ENCODE results near the gene OTX2. TPM values are rescaled to one million over a fixed set of nuclear protein-coding genes. Genes with fewer than 3 reads are reported as not detected.

The OTX2 gene
- polyA plus RNA-seq, 1 donor, result not detected

DNA sequence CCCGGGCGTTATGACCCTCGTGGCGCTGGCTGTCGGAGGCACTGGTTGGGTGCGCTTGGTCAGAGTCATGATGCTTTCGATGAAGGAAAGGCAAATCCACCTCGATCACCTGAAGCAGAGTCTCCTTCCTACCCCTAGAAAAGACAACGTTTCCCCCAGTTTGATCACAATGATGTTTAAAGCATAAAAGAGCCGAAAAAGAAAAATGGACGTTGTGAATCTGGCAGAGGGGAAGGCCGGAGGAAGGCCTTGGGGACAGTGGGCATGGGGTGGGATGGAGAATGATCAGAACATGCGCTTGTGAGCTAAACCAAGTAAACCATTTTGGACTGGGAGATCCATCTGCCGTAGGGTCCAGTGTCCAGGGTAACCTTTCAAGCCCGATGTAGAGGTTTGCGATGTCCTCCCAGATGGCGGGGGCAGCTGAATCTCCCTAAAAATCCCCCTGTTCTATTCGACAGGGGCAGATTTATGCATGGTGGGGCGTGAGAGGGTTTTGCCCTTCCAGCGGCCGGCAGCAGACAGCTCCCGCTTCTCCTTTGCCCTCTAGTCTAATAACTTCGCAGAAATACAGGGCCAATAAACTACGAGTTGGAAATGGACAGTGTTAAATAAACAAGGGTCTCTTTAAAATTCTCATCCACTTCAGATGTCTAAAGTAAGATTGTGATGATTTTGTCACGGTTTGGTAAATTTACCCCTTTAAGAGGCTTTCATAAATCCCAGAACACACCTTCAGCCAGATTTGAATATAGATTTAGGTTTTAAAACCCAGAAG lies 2.3 kb upstream of the OTX2 start:
- Histone ChIP-seq H3K4me3 (ENCODE audit: low read length) (no peak overlapping the region), H3K27ac (ENCODE audit: low read length) (no peak overlapping the region), H3K9me3 (ENCODE audit: control insufficient read depth, low read depth, low read length) (peaks cover 14% of the 10 kb centered on the region), H3K27me3 (ENCODE audit: control insufficient read depth, insufficient read depth, low read length) (peaks cover 91% of the 10 kb centered on the region), H3K36me3 (ENCODE audit: control insufficient read depth, insufficient read depth, low read length) (no peaks in the 10 kb centered on the region), H3K4me1 (ENCODE audit: control insufficient read depth, insufficient read depth, low read length) (peaks cover 3% of the 10 kb centered on the region)
- WGBS (ENCODE audit: insufficient coverage, low lambda C conversion rate), result 0% methylated on average over 3 of the region's 25 CpGs
- DNase-seq, result no peak

DNA sequence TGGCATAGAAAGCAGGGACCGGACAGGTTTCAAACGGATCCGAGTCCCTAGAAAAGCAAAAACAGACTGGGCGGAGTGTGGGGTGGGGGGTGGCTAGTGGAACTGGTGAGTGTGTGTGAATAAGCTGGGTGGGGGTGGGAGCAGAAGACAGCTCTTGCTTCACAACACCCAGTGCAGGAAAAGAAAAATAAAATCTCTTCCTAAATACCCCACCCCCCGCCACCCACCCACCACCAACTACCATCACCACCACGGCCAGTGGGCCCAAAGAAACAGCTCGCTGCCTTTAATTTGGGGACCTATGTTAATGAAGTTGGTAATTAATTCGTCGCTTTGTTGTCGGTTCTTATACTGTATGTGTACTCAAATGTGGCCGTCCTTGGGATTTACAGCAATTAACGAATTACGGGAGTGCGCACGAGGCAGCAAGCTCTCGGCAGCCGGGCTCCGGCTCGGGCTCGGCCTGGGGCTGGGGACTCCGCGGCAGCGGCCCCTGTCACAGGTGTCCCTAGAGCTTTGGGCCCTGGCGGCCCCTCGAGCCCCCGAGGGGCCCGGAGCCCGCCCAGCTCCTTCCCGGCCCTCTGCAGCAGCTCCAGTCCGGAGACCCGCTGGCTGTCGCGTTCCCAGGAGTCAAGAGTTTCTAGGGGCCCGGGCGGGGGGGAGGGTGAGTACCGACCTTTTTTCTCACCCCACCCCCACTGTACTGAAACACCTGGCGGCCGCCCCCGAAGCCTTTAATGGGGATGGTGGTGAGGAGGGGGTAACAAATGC lies 1.5 kb upstream of the OTX2 start:
- H3K27ac ChIP-seq (ENCODE audit: low read length), result no peak overlapping the region
- peaks cover 91% of the 10 kb centered on the region for H3K27me3 ChIP-seq (ENCODE audit: control insufficient read depth, insufficient read depth, low read length)
- H3K4me3 ChIP-seq (ENCODE audit: low read length), result no peak overlapping the region
- peaks cover 3% of the 10 kb centered on the region for H3K4me1 ChIP-seq (ENCODE audit: control insufficient read depth, insufficient read depth, low read length)
- no peaks in the 10 kb centered on the region for H3K36me3 ChIP-seq (ENCODE audit: control insufficient read depth, insufficient read depth, low read length)
- no peak for DNase-seq
- WGBS (ENCODE audit: insufficient coverage, low lambda C conversion rate), result no CpG with 5 or more reads among the region's 39 CpGs
- peaks cover 9% of the 10 kb centered on the region for H3K9me3 ChIP-seq (ENCODE audit: control insufficient read depth, low read depth, low read length)

DNA sequence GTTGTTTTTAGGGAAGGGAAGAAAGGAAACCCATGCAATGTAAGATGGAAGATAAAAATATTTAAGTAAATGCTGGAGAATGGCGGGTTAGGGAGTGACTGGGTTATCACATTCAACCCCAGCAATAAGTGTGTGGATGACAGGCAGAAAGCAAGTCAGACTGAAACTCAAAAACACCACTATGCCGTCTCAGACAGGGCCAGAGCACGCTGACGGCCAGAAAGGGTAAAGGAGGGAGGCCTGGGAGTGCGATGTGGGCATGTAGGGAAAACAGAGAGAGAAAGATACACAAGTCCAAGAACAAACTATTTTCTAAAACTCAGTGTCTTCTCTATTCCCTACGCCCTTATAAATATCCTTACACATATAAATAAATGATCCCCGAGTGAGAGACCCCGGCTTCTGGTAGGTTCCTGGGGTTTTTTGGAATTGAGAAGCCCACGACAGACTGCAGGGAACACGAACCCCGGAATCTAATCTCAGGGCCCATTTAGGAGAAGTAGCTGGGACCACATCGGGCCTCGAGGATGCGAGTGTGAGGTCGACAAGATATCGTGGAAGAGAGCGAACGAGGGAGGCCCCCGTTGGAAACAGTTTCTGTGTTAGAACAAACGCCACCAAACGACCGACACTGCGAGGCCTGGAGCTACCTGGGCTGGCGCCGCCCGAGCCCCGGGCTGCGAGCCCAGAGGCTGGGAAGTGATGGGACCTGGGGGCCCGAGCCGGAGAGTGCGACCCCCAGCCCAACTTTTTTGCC lies 735 bp upstream of the OTX2 start:
- H3K4me3 ChIP-seq (ENCODE audit: low read length), result no peak overlapping the region
- WGBS (ENCODE audit: insufficient coverage, low lambda C conversion rate), result 40% methylated on average over 1 of the region's 31 CpGs
- no peaks in the 10 kb centered on the region for H3K36me3 ChIP-seq (ENCODE audit: control insufficient read depth, insufficient read depth, low read length)
- H3K27me3 ChIP-seq (ENCODE audit: control insufficient read depth, insufficient read depth, low read length), result peaks cover 91% of the 10 kb centered on the region
- H3K27ac ChIP-seq (ENCODE audit: low read length), result no peak overlapping the region
- peaks cover 3% of the 10 kb centered on the region for H3K4me1 ChIP-seq (ENCODE audit: control insufficient read depth, insufficient read depth, low read length)
- no peak for DNase-seq
- peaks cover 9% of the 10 kb centered on the region for H3K9me3 ChIP-seq (ENCODE audit: control insufficient read depth, low read depth, low read length)

DNA sequence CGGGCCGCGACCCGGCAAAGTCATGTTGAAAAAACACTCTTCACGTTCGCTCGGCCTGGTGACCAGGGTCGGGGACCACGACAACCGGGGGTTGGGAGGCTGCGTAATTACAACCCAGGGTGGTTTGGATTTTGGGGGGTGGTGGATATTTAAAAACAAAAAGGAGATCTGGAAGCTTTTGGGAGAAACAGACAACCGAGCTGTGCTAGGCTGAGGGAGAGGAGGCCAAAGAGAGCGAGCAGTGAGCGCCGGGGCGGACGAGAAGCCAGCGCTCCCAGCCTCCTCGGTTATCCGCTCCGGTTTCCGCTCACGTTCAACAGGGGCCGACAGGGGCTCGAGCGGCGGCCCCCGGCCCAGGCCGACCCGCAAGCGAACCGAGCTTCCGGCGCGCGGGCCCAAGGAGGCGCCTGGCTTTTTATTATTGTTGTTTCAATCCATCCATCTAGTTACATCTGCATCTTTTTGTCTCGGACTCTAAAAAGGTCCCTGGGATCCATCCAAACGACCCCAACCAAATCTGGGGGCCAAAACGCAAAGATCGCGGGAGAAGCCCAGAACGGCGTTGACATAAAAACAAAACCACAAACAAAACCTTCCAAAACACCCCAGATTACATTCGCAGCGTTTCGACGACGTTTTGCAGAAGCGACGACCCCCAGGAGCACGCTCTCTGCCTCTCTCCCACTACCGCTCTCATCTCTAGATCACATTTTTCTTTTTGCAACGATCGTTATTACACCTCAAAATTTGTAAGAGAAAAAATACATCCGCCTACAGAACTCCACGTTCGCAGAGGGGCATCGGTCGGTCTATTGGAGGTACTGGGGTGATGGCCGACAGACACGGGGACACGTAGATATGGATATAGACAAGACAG lies 771 bp downstream of the OTX2 start:
- WGBS (ENCODE audit: insufficient coverage, low lambda C conversion rate), result 0% methylated on average over 1 of the region's 63 CpGs
- no peaks in the 10 kb centered on the region for H3K36me3 ChIP-seq (ENCODE audit: control insufficient read depth, insufficient read depth, low read length)
- H3K27ac ChIP-seq (ENCODE audit: low read length), result no peak overlapping the region

DNA sequence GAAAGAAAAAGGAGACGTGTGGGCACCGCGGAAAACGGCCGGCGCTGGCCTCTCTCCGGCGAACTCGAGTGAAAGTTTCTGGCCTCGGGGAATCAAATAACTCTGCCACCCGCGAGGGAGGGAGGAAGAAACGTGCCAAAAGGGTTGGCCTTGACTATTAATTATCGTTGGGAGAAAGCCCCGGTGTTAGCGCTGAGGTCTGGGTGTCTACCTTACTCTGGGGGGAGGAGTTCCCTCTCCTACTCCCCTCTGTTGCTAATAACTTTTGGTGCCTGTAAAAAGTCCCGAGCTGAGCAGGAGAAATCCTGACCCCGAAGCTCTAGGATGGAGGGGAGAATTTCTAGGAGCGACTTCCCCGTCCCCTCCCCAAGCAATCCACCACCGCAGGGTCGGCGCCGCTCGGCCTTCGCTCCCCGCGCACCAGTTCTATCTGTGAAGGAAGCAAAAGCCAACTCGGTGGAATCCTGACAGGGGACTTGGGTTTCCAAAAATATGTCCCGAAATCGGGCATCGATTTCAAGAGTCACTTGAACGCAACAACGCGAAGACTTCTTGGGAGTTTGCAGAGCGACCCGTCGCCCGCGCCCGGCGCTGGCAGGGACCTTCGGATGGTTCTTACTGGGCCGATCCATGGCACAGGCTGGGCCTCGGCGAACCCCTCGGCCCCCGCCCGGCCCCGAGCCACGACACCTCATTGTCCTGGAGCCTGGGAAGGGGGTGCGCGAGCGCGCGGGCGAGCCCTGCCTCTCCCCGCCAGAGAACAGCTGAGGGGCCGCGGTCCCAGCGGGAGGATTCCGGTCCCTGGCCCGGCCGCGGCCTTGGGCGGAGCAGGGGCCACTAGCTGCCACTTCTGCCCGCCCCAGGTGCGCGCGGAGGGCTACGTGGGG lies 1.7 kb downstream of the OTX2 start:
- Histone ChIP-seq H3K27ac (ENCODE audit: low read length) (no peak overlapping the region), H3K4me3 (ENCODE audit: low read length) (no peak overlapping the region), H3K27me3 (ENCODE audit: control insufficient read depth, insufficient read depth, low read length) (peaks cover 97% of the 10 kb centered on the region), H3K36me3 (ENCODE audit: control insufficient read depth, insufficient read depth, low read length) (no peaks in the 10 kb centered on the region), H3K9me3 (ENCODE audit: control insufficient read depth, low read depth, low read length) (peaks cover 9% of the 10 kb centered on the region), H3K4me1 (ENCODE audit: control insufficient read depth, insufficient read depth, low read length) (peaks cover 3% of the 10 kb centered on the region)
- WGBS (ENCODE audit: insufficient coverage, low lambda C conversion rate), result no CpG with 5 or more reads among the region's 71 CpGs
- peak in 1 of 2 donors; percentile 25 for DNase-seq

More for the DNA sequence above, 771 bp downstream of the OTX2 start:
- DNase-seq, result no peak
- peaks cover 9% of the 10 kb centered on the region for H3K9me3 ChIP-seq (ENCODE audit: control insufficient read depth, low read depth, low read length)
- no peak overlapping the region for H3K4me3 ChIP-seq (ENCODE audit: low read length)
- peaks cover 3% of the 10 kb centered on the region for H3K4me1 ChIP-seq (ENCODE audit: control insufficient read depth, insufficient read depth, low read length)
- H3K27me3 ChIP-seq (ENCODE audit: control insufficient read depth, insufficient read depth, low read length), result peaks cover 97% of the 10 kb centered on the region

DNA sequence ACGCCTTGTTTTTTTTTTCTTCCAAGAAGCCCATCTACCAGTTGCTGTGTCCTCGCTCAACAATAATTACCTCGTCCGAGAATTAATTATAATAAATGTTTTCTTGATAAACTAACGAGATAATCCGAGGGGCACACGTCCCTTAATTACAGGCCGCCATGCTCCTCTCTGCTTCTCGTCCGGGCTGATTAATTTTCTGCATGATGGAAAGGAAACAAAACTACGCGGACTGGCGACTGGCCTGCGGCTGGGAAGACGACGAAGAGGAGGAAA lies 2.2 kb downstream of the OTX2 start:
- Histone ChIP-seq H3K27ac (ENCODE audit: low read length) (no peak overlapping the region), H3K4me3 (ENCODE audit: low read length) (no peak overlapping the region), H3K36me3 (ENCODE audit: control insufficient read depth, insufficient read depth, low read length) (no peaks in the 10 kb centered on the region), H3K4me1 (ENCODE audit: control insufficient read depth, insufficient read depth, low read length) (peaks cover 3% of the 10 kb centered on the region), H3K9me3 (ENCODE audit: control insufficient read depth, low read depth, low read length) (peaks cover 9% of the 10 kb centered on the region), H3K27me3 (ENCODE audit: control insufficient read depth, insufficient read depth, low read length) (peaks cover 99% of the 10 kb centered on the region)
- WGBS (ENCODE audit: insufficient coverage, low lambda C conversion rate), result 0% methylated on average over 1 of the region's 16 CpGs
- DNase-seq, result no peak

DNA sequence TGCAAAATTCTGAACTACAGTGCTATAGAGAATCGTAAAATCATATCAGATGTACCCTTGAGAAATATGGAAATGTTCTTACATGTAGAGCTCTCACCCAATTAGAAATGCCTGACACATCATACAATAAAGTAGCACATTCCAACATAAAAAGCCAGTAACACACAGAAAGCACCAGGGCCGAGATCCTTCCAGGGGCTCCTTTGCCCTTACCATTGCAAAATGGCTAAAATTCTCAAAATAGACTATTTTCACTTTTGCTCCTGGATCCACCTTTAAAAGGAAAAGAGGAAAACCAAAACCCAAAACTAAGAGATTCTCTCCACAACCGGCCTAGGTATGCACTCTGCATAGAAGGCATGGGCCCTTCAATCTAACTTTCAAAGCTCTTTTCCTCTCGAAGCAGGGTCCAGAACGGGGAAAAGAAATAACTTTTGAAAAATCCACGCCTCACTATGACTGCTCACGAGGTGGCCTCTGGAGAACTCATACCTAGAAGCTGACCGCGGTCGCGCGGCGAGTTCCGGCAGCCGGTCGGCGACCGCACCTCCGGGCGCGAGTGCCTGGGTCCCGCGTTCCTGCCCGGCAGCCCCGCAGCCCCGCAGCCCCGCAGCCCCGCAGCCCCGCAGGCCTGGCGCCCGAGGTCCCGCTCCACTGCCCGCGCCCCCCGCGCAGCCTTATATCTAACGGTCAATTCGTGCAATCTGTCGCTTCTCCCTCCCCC lies 2.7 kb downstream of the OTX2 start:
- DNase-seq, result peak in 1 of 2 donors; percentile 19
- Histone ChIP-seq H3K27me3 (ENCODE audit: control insufficient read depth, insufficient read depth, low read length) (peaks cover 99% of the 10 kb centered on the region), H3K4me3 (ENCODE audit: low read length) (no peak overlapping the region), H3K36me3 (ENCODE audit: control insufficient read depth, insufficient read depth, low read length) (no peaks in the 10 kb centered on the region), H3K9me3 (ENCODE audit: control insufficient read depth, low read depth, low read length) (peaks cover 9% of the 10 kb centered on the region), H3K27ac (ENCODE audit: low read length) (no peak overlapping the region), H3K4me1 (ENCODE audit: control insufficient read depth, insufficient read depth, low read length) (peaks cover 3% of the 10 kb centered on the region)
- 0% methylated on average over 1 of the region's 39 CpGs for WGBS (ENCODE audit: insufficient coverage, low lambda C conversion rate)

DNA sequence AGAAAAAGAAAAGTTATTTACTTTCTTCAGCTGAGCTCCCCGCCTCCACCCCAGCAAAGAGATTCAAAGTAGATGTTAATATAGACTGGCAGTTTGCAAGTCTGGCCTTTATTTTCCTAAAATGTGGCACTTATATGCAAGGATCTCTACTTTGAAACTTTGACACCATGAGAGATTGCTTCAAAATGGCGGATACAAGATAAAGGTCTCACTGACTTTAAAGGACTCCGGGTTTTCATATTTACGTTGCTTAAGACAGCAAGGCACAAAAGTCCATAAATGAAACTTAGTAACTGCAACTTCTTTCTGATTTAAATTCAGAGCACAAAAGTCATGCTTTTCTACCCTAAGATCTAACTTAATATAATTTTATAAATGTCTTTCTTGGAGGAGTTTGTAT lies 3.5 kb downstream of the OTX2 start:
- peaks cover 3% of the 10 kb centered on the region for H3K4me1 ChIP-seq (ENCODE audit: control insufficient read depth, insufficient read depth, low read length)
- peaks cover 99% of the 10 kb centered on the region for H3K27me3 ChIP-seq (ENCODE audit: control insufficient read depth, insufficient read depth, low read length)
- 0% methylated on average over 1 of the region's 4 CpGs for WGBS (ENCODE audit: insufficient coverage, low lambda C conversion rate)
- no peak overlapping the region for H3K27ac ChIP-seq (ENCODE audit: low read length)
- no peaks in the 10 kb centered on the region for H3K36me3 ChIP-seq (ENCODE audit: control insufficient read depth, insufficient read depth, low read length)
- DNase-seq, result no peak
- H3K9me3 ChIP-seq (ENCODE audit: control insufficient read depth, low read depth, low read length), result peaks cover 9% of the 10 kb centered on the region
- H3K4me3 ChIP-seq (ENCODE audit: low read length), result no peak overlapping the region

Data from large intestine (tissue), 3 donors.